HG03095 (cell line): ENCODE results near the gene FLVCR2.

Experiments used
- ATAC-seq: cut with Tn5 transposase; IDR thresholded peaks from one replicate; pipeline ENCODE4 v1.9.1; 2021; ENCODE audit warnings: moderate library complexity; ENCODE audit not compliant: unreplicated experiment

FLVCR2 gene

GRCh38 chr14:75626396-75626795, 48.0 kb downstream of the FLVCR2 start:
- no peak for ATAC-seq

- ATAC-seq: no peak
Measured at GRCh38 chr14:75626863-75627262, 48.4 kb downstream of the FLVCR2 start.

- ATAC-seq: no peak
Measured at GRCh38 chr14:75627406-75627805, 49.0 kb downstream of the FLVCR2 start.

DNA sequence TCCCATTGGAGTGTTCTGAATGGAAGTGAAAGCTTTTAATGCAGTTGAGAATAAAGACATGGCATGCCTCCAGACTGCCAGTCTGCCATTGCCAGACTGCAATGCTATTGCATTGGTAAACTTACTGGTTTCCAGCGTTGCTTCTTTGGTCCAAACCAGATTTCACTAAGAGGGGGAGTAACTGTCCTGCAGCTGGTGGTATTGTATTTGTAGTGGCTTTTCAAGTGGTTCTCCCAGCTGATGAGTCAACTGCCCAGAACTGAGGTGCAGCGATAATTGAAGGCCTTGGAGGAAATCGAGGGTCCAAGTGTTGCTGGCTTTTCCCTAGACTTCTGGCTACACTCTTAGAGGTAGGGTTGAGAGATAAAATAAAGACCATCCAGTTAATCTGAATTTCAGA, 50.4 kb downstream of the FLVCR2 start:
- no peak for ATAC-seq

GRCh38 chr14:75630695-75631452, 52.5 kb downstream of the FLVCR2 start:
- ATAC-seq: no peak

DNA sequence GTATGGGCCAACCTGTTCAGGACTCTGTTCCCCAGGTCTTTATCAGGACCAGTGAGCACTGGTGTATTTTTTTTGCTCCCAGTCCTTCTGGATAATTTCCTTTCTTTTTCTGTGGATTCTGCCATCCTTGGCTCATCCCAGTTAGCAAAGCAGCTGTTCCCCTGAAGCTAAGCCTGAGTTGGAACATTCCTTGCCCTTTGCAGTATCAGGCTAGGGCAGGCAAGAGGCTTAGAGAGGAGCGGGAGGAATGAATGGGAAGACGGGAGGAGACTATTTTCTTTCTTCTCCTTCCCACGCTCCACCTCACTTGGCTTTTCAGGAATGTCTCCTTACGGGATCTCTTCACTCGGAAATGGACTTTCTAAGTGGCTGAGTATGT, 53.0 kb downstream of the FLVCR2 start:
- ATAC-seq: no peak

GRCh38 chr14:75634848-75635247, 56.4 kb downstream of the FLVCR2 start:
- ATAC-seq: no peak

- no peak for ATAC-seq
Measured at GRCh38 chr14:75636100-75636692, 57.8 kb downstream of the FLVCR2 start.

DNA sequence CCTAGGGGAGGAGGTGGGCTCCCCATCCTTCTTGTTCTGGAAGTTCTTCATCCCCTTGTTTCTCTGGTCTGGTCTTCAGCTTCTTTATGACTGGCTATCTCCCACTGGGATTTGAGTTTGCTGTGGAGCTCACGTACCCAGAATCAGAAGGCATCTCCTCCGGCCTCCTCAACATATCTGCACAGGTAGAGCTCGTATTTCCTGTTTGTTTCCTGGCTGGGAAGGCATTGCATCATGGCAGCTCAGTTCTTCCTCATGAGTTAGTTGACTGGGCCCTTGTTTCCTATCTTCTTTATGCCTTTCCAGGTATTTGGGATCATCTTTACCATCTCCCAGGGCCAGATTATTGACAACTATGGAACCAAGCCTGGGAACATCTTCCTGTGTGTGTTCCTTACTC, 62.5 kb downstream of the FLVCR2 start:
- no peak for ATAC-seq

GRCh38 chr14:75643985-75644384, 65.6 kb downstream of the FLVCR2 start:
- no peak for ATAC-seq

DNA sequence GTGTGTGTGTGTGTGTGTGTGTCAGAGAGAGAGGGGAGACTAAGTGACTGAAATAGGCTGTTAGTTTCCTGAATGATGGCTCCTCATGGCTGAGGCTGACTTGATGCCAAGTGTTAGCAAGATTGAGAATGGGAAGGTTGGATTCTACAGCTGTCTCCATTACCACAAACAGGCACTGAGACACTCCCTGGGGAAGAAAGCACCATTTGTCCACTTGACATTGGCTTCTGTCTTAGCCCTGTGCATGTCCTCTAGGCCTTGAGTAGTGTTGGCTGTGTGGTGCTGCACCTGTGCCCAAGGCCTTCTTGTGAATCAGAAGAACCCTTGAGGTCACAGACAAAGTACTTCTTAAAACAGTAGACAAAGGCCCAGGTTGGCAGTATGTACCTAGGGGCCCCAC, 66.6 kb downstream of the FLVCR2 start:
- no peak for ATAC-seq

DNA sequence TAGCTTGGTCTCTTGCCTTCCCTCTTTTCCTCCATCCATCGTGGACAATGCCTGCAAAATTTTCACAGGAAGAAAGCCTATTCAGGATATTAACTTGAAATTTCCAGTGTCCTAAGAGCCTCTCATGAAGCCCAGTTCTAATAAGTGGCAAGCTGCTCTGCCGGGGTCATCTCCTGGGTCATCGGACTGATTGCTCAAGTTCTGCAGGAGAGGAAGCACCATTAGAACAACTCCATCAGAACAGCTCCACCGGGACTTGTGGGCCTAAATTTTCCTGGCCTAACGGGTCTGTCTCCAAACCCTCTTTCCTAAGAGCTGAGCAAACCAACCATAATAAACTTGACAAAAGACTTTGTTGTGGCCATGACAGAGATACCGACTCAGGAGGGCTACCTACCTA, 68.3 kb downstream of the FLVCR2 start:
- no peak for ATAC-seq

DNA sequence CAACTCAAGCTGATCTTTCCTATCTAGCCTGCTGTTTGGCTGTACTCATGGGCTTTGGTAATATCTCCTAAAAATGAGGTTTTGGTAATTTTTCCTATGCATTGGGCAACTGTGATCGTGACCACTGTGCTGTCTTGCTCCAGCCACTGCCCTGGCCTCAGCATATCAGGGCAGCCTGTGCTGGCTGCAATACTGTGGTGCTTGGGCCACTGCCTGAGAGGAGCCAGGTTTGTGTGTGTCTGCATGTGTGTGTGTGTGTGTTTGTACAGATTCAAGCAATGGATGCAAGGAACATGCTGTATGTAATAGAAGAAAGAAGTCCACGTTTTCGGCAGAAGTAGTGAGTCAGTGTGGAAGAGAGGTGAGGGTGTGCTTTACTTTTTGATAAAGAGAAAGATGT, 69.2 kb downstream of the FLVCR2 start:
- ATAC-seq: no peak

- no peak for ATAC-seq
Measured at GRCh38 chr14:75648066-75648838, 69.8 kb downstream of the FLVCR2 start.

GRCh38 chr14:75649337-75649736, 70.9 kb downstream of the FLVCR2 start:
- no peak for ATAC-seq

DNA sequence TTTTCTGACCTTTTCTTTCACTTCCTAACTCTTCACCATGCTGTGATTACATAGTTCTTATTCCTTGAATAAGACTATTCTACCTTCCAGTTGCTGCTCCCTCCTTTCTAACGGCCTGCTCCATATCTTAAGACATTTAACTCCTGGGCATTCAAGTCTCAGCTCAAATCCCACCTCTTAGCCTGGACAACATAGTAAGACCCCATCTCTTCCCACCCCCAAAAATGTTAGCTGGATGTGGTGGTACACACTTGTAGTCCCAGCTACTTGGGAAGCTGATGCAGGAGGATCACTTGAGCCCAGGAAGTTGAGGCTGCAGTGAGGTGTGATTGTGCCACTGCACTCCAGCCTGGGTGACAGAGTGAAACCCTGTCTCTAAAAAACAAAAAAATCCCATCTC, 71.4 kb downstream of the FLVCR2 start:
- no peak for ATAC-seq

DNA sequence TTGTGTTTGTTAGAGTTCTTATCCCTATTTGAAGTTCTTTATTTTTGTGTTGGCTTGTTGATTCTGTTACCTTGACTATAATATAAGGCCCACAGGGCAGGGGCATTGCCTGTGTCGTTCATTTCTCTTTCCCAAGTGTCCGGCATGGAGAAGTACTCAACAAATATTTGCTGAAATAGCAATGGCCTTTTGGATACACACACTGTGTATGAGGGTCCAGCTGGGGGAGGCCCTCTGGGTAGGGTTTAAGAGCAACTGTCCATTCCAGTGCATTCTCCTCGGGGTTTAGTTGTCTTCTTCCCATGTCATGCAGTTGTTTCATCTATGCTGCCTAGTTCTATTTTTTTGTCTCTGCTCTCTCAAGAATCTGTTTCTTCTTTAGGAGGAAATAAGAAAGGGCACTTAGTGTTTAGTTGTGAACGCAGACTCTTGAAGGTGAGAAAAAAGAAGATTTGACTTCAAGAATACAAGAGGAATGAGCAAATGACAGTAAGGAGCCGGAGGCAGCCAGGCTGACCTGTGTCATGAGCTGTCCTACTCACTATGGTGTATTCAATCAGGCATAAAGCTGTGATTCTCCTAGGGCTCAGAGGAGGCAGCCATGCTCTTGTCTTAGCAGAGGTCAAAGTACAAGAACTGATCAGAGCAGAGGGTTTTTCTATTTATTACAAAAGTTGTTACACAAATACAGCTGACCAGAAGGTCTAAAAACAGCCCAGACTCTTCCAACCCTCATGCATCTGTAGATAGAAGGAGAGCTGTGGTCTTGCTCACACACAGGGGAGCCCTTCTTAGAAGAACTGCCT, 72.0 kb downstream of the FLVCR2 start:
- ATAC-seq: no peak

GRCh38 chr14:75653563-75653962, 75.1 kb downstream of the FLVCR2 start:
- no peak for ATAC-seq

DNA sequence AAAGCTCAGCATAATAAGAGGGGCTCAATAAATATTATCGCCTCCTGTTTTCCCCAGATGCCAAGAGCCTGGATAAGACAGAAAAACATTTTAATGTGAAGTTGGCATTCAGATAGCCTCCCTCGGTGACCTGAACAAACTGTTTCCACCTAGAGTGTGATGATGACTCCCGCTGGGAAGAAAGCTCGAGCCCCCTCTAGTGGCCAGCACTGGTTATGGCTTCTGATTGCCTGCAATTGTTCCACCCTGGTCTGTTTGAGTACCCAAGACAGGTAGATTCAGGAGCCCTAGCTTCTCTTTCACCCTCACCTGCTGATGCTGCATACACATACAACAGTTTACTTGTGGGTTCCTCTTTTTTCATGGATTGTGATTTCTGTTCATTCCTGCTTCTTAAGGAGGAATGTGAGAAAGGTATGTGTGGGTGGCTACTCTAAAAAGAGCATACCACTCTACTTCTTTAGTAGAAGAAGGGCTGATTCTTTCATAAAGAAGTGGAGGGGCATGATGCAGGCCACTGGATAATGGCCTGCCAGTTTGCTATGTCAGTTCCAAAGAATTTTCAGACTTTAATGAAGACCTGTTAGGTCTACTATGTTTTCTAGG, 75.8 kb downstream of the FLVCR2 start:
- peak; percentile 69 for ATAC-seq

GRCh38 chr14:75655235-75655634, 76.8 kb downstream of the FLVCR2 start:
- ATAC-seq: no peak

- ATAC-seq: no peak
Measured at GRCh38 chr14:75657331-75657730, 78.9 kb downstream of the FLVCR2 start.
